ENCODE measurements around the gene JUND.
A peak's percentile ranks its signal among the peaks of the same experiment; 100 is the strongest.

The JUND gene

DNA sequence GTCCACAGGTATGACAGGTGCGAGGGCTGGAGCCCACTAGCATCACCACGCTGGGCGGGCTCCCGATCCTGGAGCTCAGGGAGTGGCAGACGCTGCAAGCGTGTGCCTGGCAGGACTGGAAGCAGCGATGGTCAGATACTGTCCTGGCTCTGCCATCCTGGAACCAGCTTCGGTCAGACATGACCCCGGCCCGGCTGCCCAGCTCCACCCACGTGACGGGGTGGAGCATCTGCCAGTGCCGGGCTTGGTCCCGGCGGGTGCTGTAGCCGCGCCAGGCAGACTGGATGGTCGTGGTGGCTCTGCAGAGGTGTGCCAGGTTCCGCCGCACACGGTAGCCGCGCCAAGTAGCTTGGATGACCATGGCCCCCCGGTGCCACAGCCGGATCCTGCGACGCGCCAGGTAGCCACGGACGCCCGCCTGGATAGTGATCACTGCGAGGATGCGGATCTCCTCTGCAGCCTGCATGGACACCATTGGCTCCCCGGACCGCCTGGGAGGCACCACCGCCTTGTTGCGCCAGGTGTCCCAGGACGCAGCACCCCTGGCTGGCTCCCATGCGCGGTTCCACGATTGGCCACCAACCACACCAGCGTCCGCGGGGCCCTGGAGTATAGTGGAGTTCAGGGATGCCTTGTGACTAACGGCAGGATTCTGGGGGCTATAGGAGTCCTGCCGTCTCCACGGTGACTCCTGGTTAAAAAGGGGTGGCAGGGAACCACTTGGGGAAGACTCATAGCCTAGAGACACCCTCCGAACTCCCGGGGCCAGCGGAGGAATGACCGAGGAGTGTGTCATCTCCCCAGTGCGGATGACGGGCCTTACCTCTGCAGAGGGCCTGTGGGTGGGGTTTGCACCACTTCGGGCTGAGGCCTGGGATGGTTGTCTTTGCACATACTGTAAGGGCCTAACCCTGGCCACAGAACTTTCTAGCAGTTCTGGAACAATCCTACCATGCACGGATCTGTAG lies 23.6 kb downstream of the JUND start:
- no peak for DNase-seq (ENCODE audit: low read depth, low spot score)
- no peak overlapping the region for H3K4me3 ChIP-seq (ENCODE audit: low read length)

DNA sequence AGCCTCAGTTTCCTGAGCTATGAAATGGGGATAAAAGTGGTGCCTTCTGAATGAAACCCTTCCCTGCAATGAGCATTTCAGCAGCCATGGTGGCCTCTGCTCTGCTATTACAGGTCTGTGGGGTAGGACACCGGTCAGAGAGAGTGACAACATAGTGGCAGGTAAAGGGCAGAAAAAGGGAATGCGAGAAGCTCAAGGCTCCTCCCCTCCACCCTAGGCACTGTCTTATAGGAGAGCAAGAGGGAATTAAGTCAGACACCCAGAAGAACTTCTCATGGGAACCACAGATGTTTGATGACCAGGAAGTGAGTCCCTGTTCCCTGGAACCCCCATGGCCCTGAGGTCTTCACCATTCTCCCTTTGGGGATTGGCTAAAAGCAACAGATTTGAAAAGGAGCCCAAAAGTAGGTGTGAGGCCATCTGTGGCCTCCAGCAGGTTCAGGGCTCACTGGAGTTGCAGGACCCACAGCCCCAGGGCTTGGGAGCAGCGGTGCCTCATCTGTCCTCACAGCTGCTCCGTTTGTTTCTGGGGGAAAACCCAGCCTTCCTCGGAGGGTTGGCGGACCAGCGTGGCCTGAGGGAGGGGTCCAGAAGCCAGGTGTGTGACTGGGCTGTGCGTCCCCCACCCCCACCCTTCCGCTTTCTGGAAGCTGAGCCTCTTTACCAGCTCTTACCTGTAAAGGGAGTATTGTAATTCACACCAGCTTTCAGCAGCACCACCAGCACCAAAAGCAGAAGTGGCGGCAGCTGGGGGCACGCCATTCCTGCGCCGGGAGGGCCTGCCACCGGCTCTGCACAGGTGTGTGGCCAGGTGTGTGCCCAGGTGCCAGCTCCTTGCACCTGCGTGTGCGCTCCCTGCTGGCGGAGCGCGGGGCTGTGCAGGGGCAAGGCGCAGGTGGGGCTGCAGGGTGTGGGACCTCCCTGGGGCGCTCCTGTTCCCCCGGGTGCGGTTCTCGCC lies 26.6 kb downstream of the JUND start:
- no peak for DNase-seq (ENCODE audit: low read depth, low spot score)
- H3K4me3 ChIP-seq (ENCODE audit: low read length) = no peak overlapping the region

DNA sequence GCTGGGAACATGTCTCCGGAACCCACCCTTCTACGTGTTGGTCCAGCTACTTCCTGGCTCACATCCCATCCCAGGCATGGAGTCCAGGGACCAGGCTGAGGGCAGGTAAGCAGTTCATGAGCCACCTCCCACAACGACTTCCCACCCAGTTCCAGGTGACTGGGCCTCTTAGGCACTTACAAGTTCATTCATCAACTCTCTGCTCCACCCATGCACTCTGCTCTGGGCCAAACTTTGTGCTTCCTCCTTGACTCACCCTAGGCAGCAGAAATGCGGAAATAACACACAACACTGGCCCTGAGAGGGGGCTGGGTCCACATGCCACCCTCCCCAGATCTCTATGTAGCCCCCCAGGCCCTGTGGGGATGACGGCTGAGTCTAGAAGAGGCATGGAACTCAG lies 27.7 kb downstream of the JUND start:
- DNase-seq (ENCODE audit: low read depth, low spot score) = no peak
- H3K4me3 ChIP-seq (ENCODE audit: low read length) = no peak overlapping the region

DNA sequence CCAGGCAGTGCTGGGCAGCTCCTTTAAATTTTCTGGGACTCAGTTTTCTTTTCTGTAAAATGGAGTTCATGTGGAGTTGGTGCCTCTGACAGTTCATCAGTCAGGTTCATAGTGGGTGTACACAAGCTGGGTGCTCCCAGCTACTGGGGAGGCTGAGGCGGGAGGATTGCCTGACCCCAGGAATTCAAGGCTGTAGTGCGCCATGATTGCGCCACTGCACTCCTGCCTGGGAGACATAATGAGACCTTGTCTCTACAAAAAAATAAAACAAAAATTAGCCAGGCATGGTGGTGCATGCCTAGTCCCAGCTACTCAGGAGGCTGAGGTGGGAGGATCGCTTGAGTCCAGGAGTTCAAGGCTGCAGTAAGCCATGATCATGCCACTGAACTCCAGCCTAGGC lies 28.3 kb downstream of the JUND start:
- no peak for DNase-seq (ENCODE audit: low read depth, low spot score)
- H3K4me3 ChIP-seq (ENCODE audit: low read length) = no peak overlapping the region

DNA sequence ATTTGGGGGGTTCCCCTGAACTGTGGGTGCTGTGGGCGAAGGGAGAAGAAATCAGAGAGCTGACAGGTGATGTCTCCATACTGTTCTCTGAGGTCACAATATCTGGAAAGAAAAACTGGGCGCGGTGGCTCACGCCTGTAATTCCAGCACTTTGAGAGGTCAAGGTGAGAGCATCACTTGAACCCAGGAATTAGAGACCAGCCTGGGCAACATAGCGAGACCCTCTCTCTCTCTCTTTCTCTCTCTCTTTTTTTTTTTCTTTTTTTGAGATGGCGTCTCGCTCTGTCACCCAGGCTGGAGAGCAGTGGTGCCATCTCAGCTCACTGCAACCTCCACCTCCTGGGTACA lies 29.1 kb downstream of the JUND start:
- no peak overlapping the region for H3K4me3 ChIP-seq (ENCODE audit: low read length)
- no peak for DNase-seq (ENCODE audit: low read depth, low spot score)

DNA sequence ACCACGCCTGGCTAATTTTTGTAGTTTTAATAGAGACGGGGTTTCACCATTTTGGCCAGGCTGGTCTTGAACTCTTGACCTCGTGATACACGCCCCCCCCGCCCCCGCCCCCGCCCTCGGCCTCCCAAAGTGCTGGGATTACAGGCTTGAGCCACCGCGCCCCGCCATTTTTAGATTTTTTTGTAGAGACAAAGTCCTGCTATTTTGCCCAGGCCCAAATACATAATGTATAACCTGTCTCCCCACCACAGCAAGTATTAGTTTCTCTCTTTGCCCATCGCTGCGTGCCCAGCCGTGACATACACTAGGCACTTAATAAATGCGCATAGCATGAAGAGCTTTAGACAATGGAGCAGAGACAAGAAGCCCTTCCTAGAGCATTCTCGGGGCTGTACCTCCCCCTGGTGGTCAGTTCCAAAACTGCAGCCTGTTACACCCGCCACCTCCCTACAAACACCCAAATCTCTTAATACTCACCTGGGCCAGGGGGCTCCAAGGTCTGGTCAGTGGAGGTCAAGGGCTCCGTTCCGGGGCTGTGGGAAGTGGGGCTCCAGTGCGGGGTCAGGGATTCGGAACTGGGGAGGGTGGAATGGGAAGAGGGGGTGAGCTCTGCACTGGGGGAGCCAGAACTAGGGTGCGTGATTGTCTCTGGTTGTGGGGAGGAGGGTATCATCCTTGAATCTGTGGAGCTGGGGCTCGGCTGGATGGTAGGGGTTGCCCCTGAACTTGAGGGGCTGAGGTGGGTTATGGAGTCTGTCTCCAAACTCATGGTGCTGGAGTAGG lies 29.6 kb downstream of the JUND start:
- no peak overlapping the region for H3K4me3 ChIP-seq (ENCODE audit: low read length)
- DNase-seq (ENCODE audit: low read depth, low spot score) = peak; percentile 68

DNA sequence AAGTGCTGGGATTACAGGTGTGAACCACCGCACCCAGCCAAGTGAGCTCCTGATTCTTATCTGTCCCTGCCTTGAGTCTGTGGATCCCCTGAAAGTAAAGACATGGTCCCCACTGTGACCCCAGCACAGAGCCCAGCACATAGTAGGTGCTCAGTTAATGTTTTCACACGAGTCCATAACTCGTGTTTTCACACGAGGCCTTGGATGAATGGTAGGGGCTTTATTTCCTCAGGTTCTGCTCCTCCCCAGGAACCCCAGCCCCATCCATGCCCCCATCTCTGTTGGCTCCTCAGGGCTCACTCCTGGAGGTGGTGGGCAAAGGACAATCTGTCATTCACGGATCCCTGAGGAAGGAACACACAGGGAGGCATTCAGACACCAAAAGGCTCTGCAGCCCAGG lies 31.6 kb downstream of the JUND start:
- no peak for DNase-seq (ENCODE audit: low read depth, low spot score)
- no peak overlapping the region for H3K4me3 ChIP-seq (ENCODE audit: low read length)

DNA sequence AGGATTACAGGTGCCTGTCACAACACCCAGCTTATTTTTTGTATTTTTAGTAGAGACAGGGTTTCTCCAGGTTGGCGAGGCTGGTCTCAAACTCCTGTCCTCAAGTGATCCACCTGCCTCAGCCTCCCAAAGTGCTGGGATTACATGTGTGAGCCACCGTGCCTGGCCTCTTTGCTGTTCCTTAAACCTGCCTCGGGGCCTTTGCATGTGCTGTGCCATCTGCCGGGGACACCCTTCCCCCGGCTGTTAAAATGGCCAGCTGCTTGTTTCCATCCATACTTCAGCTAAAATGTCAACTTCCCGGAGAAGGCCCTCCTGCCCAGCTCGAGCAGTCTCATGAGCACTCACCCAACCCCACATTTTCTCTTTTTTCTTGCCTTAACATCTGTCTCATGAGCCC lies 36.1 kb downstream of the JUND start:
- no peak for DNase-seq (ENCODE audit: low read depth, low spot score)
- H3K4me3 ChIP-seq (ENCODE audit: low read length) = no peak overlapping the region

DNA sequence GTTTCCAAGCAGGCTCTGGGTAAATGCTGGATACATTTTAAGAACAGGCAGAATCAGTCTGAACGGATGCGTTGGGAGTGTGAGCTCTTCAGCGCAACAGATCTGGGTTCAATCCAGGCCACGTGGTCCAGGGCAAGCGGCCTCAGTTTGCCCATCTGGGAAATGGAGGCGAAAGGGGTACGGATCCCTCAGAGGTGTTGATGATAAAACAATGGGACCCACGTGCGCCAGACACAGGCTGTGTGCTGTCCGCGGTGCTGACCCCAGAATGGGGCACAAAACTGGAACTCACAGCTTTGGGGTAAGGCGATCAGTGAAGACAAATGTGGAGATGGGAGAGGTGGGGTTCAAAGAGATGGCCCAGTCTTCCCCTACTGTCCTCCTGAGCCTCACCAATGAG lies 42.1 kb downstream of the JUND start:
- no peak for DNase-seq (ENCODE audit: low read depth, low spot score)
- H3K4me3 ChIP-seq (ENCODE audit: low read length) = no peak overlapping the region

DNA sequence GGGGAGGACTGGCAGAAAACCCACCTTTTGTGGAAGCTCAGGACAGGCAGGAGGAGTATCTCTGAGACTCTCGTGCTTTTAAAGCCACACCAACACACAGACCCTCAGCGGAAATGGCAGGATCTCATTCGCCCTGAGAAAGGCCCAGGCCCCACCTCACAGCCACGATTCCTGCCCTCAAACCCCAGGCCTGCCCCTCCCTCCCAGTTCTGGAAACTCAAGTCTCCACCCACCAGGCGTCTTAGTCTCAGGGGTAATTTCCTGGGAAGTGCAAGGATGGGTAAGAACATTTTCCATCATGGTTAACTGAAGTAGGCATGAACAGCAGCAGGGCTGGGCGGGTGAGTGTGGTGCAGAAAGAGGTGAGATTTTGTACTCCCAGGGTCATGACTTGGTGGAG lies 47.2 kb downstream of the JUND start:
- no peak overlapping the region for H3K4me3 ChIP-seq (ENCODE audit: low read length)
- DNase-seq (ENCODE audit: low read depth, low spot score) = no peak

DNA sequence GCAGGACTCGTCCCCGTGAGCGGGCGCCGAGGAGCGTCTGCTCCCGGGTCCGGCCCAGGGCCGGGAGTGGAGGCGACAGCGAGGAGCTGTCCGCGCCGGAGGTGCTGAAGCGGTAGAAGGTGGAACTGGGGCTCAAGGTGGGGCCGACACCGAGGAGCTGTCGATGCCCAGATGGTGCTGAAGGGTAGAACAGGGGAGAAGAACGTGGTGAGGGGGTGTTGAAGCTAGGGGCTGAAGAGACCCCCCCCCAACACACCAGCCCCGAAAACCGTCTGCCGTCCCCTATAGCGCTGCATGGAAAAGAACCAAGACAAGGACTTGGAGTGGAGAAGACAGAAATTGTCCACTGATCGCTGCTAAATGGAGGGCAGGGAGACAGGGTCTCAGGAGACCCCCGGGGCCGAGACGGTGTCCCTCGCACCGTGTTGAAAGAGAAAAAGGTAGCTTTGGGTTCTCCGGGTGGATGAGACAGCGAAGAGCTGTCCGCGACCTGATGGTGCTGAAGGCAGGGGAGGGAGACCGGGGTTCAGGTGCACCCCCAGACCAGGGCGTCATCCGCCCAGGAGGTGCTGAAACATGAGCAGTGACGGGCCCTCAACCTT lies 48.1 kb downstream of the JUND start:
- DNase-seq (ENCODE audit: low read depth, low spot score) = no peak
- H3K4me3 ChIP-seq (ENCODE audit: low read length) = no peak overlapping the region

DNA sequence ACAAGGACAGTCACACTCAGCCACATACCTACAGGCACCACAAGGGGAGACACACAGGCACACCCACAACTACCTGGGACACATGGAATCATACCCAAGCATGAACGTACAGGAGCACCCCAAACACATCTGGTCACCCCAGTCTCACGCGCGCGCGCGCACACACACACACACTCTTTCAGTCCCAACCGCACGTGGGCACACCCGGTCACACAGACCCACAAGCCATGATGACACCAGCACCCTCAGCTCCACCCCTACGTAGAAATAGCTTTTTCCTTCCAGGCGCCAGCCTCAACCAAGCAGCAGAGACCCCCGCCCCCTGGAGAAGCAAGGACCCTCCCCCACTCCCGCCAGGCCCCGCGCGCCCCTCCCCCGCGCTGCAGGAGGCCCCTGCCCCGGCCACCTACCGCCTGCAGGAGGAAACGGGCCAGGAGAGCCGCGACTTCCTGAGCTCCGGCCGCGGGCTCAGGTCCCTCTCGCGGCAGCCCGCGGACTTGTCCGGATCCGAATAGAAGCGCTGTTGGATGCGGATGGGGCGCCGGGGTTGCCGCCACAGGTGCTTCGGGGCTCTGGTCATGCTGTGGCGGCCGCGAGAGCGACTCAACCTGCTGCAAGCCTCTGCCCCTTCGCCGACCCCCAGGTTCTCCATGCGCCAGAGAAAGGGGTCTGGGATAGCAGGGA lies 48.7 kb downstream of the JUND start:
- no peak overlapping the region for H3K4me3 ChIP-seq (ENCODE audit: low read length)
- DNase-seq (ENCODE audit: low read depth, low spot score) = no peak

DNA sequence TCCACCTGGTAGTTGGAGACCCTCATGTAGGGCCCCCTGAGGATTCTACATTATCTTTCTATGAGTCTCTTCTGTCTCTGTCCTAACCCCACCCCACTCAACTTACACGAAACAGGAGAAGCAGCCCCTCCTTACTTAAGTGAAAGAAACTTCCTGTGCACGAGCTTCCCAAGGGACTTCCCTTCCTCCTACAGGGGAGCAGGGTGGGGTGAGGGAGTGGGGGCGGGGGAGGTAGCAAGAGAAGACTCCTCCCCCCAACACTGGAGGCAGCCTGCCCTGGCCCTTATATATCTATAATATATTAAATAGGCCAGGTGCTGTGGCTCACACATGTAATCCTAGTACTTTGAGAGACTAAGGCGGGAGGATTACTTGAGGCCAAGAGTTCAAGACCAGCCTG lies 49.6 kb downstream of the JUND start:
- DNase-seq (ENCODE audit: low read depth, low spot score) = no peak
- no peak overlapping the region for H3K4me3 ChIP-seq (ENCODE audit: low read length)

DNA sequence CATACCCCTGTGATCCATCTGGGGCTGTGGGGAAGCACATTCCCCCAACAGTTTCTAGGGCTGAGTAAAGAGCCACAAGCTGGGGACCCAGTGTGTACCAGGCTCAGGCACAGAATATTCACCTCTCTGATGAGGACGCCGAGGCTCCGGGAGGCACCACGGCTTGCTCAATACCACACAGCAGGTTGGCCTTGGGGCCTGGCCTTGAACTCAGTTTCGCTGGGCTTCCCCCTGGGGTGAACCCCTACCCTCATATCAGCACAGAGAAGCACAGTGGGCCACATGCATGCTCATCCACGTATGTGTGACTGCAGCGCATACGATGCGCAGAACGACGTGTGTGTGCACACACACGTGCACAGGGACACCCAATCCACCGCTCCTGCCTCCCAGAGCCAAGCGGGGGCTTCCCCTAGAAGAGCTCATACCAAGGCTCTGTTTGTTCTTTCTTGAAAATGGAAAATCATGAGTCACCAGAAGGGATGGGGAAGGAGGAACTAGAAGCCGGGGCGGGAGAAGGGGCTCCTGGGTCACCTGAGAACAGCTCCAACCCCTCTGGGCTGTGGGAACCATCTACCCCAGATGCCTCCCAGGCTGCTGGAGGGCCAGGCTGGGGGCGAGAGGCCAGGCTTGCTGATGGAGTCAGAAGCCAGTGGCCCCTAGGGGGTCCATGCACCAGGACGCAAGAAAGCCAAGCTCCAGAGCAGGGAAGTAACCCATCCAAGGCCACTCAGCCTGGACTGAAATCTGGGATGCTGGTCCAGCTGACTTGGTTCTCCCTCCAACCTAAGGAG lies 50.3 kb downstream of the JUND start:
- H3K4me3 ChIP-seq (ENCODE audit: low read length) = no peak overlapping the region
- DNase-seq (ENCODE audit: low read depth, low spot score) = no peak

DNA sequence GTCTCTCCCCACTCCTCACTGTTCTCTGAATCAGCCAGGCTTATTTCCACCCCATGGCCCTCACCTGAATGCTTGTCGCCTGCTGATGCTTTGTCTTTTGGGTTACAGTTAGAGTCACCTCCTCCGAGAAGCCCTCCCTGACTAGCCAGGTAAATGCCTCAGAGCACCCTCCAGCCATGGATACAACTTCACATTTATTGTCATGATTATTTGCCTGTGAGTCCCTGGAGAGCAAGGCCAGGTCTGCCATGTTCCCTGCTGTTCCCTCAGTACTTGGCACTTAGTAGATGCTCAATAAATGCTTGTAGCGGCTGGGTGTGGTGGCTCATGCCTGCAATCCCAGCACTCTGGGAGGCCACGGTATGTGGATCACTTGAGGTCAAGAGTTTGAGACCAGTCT lies 51.5 kb downstream of the JUND start:
- no peak for DNase-seq (ENCODE audit: low read depth, low spot score)
- H3K4me3 ChIP-seq (ENCODE audit: low read length) = no peak overlapping the region
